Uterus (tissue), 4 donors: ENCODE results near the gene NID2. TPM values are rescaled to one million over a fixed set of nuclear protein-coding genes. Genes with fewer than 3 reads are reported as not detected.

Experiments used
- DNase-seq, 2 donors: peaks; one replicate each; pipeline ENCODE4 v3.0.0-alpha.2; 2019 to 2020
- H3K27ac ChIP-seq, 2 donors: fragments of 200-600 bp; sonication (generic); 1 replicate in 1 of 2; 2 replicates in 1 of 2; pipeline ENCODE4 v1.5.1; 2016 to 2018
- H3K27me3 ChIP-seq, 2 donors: fragments of 200-600 bp; sonication (generic); one replicate each; pipeline ENCODE4 v1.5.1; 2018 to 2019; ENCODE audit warnings: control low read depth in 1 of 2
- H3K36me3 ChIP-seq, 2 donors: fragments of 200-600 bp; sonication (generic); one replicate each; pipeline ENCODE4 v1.5.1; 2019; ENCODE audit warnings: control low read depth in 1 of 2
- H3K4me1 ChIP-seq, 2 donors: fragments of 200-600 bp; sonication (generic); one replicate each; pipeline ENCODE4 v1.5.1; 2018 to 2019; ENCODE audit warnings: control low read depth in 1 of 2
- H3K4me3 ChIP-seq, 2 donors: fragments of 200-600 bp; sonication (generic); 1 replicate in 1 of 2; 2 replicates in 1 of 2; pipeline ENCODE4 v1.5.1; 2018 to 2019; ENCODE audit warnings: mild to moderate bottlenecking in 1 of 2
- H3K9me3 ChIP-seq, 2 donors: fragments of 200-600 bp; sonication (generic); one replicate each; pipeline ENCODE4 v1.5.1; 2019; ENCODE audit warnings: control low read depth in 1 of 2
- POLR2A ChIP-seq, 2 donors: fragments of 450-650 bp; IDR thresholded peaks; one replicate each; pipeline ENCODE4 v1.6.1; 2016; ENCODE audit warnings: antibody characterized with exemption in 2 of 2, mild to moderate bottlenecking in 1 of 2, moderate library complexity in 1 of 2
- intact Hi-C: fragments of 100-400 bp; cut with DNase I; formaldehyde crosslinking; loops from one replicate; pipeline ENCODE4 v1.15.1; 2023; ENCODE audit warnings: low total_unique reads
- total RNA-seq, 4 donors: library from RNA; depleted of rRNA in 3 of 4; stranded (reverse); fragments of >200 nt in 3 of 4; gene quantifications; one replicate each; pipeline versions ENCODE4 v1.1.0 to v1.2.4, GENCODE V29; 2014 to 2023
- TF ChIP-seq, protein P1 (sequence below), 4 experiments: fragments of 200-600 bp in 2 of 4; fragments of 450-650 bp in 2 of 4; sonication (generic) in 2 of 4; IDR thresholded peaks; one replicate each; pipeline ENCODE4 v1.5.1; 2016 to 2019; ENCODE audit warnings: antibody characterized with exemption in 4 of 4, mild to moderate bottlenecking in 2 of 4, moderate library complexity in 1 of 4
- donor health status: DM: yes; HTN: yes; CAD: no.

NID2 gene
- total RNA-seq, 4 donors from 2014 or later, result 8.2 to 92.6 (median 32.4) TPM

DNA sequence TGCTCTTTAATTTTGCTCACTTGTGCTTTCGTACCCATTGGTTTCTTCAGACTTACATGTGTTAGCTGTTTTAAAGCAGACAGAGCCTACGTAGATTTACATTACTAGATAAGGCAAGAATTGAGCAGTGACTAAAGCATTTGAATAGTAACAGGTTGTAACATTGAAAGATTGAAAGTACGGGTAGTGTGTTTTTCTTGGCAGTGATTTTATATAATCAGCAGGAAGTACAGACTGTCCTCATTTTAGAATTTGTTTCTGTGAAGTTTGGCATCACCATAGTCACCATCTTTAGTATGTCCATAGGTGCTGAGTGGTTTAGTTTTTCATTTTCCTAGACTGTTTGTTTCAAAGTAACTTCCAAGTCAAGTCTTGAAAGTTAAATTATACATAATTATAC is 65.5 kb downstream of the NID2 start:
- no peak overlapping the region for H3K27ac ChIP-seq
- TF ChIP-seq, protein P1, sequence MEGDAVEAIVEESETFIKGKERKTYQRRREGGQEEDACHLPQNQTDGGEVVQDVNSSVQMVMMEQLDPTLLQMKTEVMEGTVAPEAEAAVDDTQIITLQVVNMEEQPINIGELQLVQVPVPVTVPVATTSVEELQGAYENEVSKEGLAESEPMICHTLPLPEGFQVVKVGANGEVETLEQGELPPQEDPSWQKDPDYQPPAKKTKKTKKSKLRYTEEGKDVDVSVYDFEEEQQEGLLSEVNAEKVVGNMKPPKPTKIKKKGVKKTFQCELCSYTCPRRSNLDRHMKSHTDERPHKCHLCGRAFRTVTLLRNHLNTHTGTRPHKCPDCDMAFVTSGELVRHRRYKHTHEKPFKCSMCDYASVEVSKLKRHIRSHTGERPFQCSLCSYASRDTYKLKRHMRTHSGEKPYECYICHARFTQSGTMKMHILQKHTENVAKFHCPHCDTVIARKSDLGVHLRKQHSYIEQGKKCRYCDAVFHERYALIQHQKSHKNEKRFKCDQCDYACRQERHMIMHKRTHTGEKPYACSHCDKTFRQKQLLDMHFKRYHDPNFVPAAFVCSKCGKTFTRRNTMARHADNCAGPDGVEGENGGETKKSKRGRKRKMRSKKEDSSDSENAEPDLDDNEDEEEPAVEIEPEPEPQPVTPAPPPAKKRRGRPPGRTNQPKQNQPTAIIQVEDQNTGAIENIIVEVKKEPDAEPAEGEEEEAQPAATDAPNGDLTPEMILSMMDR (IDR thresholded peaks at IDR 0.05), result no peak
- no peak for TF ChIP-seq POLR2A (IDR thresholded peaks at IDR 0.05)
- H3K36me3 ChIP-seq, result no peaks in the 10 kb centered on the region
- no peaks in the 10 kb centered on the region for H3K4me1 ChIP-seq
- no peak overlapping the region for H3K4me3 ChIP-seq
- DNase-seq, result no peak
- intact Hi-C loops, result no loop called here
- H3K27me3 ChIP-seq, result no peaks in the 10 kb centered on the region
- no peaks in the 10 kb centered on the region for H3K9me3 ChIP-seq

DNA sequence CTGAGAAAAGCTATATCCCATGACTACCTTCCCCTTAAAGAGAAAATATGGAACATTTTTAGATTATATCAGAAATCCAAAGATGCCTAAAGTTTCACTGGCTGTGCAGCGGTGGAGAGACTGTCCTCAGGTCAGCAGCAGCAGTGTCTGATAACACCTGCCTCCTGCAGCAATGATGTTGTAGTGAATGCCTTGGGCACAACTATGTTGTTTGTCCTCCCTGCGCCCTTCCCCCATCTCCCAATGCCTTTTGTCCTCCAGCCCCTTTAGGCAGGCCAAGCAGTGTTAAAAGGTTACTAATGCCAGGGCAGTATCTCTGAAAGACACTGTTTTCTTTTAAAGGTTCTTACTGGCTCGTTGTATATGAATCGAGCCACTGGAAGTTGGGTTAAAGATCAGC is 66.3 kb downstream of the NID2 start:
- TF ChIP-seq, protein P1 (IDR thresholded peaks at IDR 0.05), result no peak
- TF ChIP-seq POLR2A (IDR thresholded peaks at IDR 0.05), result no peak
- Histone ChIP-seq H3K4me3 (no peak overlapping the region), H3K27ac (no peak overlapping the region), H3K9me3 (no peaks in the 10 kb centered on the region), H3K27me3 (no peaks in the 10 kb centered on the region), H3K4me1 (no peaks in the 10 kb centered on the region), H3K36me3 (no peaks in the 10 kb centered on the region)
- intact Hi-C loops, result no loop called here
- no peak for DNase-seq

DNA sequence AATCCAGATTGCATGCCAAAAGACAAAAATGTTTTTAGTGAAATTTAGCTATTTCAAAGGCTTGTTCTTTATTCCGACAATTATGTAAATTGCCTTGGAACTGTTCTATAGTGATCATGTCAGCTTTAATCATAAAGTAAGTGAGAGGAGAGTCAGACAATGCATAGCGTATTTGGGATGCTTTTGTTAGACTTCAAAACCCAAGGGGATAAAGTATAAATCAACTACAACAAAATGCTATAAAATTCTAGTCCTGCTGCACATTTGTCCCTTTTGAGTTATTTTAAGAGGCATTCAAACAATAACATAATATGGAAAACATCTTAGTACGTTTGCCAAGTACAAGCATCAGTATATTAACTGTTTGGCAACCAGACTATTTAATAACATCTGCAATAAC is 68.2 kb downstream of the NID2 start:
- no peaks in the 10 kb centered on the region for H3K4me1 ChIP-seq
- intact Hi-C loops, result no loop called here
- H3K27ac ChIP-seq, result no peak overlapping the region

DNA sequence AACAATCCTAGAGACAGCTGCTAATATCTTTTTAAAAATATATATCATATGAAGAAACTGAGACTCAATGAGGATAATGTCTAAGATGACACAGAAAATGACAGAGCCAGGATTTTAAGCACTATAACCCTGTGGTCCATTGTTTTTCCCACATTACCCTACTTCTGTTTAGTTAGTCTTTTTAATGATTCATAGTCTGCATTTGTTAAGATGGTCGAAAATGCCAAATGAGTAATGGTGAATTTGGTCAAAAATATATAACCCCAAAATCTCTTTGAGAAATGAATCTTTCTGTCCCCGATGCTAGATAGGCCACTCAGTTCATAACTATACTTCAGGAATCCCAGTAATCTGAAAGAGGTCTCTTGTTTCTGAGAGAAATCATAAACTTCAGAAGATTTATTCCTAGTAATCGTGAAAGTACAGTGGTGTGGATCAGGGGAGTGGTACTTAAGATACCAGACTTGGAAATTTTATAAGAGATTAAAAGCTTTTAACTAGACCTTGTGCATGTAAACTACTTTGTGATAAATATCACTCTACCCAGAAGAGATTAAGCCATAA is 68.8 kb downstream of the NID2 start:
- intact Hi-C loops, result no loop called here
- H3K27me3 ChIP-seq, result no peaks in the 10 kb centered on the region
- DNase-seq, result no peak
- no peaks in the 10 kb centered on the region for H3K4me1 ChIP-seq
- no peaks in the 10 kb centered on the region for H3K36me3 ChIP-seq
- no peaks in the 10 kb centered on the region for H3K9me3 ChIP-seq
- no peak overlapping the region for H3K4me3 ChIP-seq
- H3K27ac ChIP-seq, result no peak overlapping the region
- TF ChIP-seq POLR2A (IDR thresholded peaks at IDR 0.05), result no peak
- TF ChIP-seq, protein P1 (IDR thresholded peaks at IDR 0.05), result no peak

More for the DNA sequence above, 68.2 kb downstream of the NID2 start:
- no peaks in the 10 kb centered on the region for H3K9me3 ChIP-seq
- TF ChIP-seq, protein P1 (IDR thresholded peaks at IDR 0.05), result no peak
- no peak for TF ChIP-seq POLR2A (IDR thresholded peaks at IDR 0.05)
- H3K27me3 ChIP-seq, result no peaks in the 10 kb centered on the region
- H3K36me3 ChIP-seq, result no peaks in the 10 kb centered on the region
- no peak overlapping the region for H3K4me3 ChIP-seq
- no peak for DNase-seq

DNA sequence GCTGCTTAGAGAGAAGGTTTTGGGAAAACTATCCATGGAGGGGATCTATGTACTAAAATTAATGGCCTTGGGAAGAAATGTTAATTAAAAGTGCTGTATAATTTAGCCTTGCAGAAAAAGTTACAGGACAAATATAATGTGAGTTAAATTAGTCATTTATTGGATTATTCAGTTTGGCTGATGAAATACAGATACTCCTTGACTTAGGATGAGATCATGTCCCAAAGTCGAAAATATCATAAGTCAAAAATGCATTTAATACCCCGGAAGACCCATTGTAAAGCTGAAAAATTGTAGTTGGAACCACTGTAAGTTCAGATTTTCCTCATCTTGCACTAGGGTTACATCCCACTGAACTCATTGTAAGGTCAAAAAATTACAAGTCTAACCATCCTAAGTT is 69.8 kb downstream of the NID2 start:
- Histone ChIP-seq H3K36me3 (no peaks in the 10 kb centered on the region), H3K4me3 (no peak overlapping the region), H3K27ac (no peak overlapping the region), H3K27me3 (no peaks in the 10 kb centered on the region), H3K9me3 (no peaks in the 10 kb centered on the region), H3K4me1 (no peaks in the 10 kb centered on the region)
- intact Hi-C loops, result no loop called here
- DNase-seq, result no peak
- TF ChIP-seq POLR2A (IDR thresholded peaks at IDR 0.05), result no peak
- TF ChIP-seq, protein P1 (IDR thresholded peaks at IDR 0.05), result no peak
